GM19239 (cell line): ENCODE measurements around the gene IDNK.

ENCODE experiments used
- DNase-seq: peaks from one replicate; pipeline ENCODE4 v3.0.0; 2011; ENCODE audit warnings: low spot score; ENCODE audit not compliant: insufficient read length
- FAIRE-seq: peaks from 2 replicates; lab custom pipeline; 2011; peaks lifted over from hg19 to GRCh38; lab: Jason Lieb, UNC

The IDNK gene

DNA sequence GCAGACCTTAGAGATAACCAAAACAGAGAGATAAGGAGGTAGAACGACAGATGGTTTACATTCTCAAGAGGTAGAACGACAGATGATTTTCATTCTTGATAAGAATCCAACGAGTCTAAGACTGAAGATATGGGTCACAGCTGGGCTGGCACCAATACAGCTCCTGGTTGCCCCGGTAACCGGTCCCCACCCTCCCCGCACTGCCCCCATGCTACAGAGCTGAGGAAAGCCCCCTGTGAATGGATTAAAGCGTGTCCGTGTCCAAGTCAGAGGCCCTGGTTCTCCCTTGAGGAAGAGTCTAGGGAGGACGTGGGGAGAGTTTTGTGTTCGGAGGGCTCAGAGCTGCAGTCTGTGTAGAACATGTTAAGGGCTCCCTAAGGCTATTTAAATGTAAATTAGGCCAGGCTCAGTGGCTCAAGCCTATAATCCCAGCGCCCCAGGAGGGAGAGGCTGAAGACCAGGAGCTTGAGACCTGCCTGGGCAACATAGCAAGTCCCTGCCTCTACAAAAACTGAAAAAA, 8.1 kb downstream of the IDNK start:
- FAIRE-seq (no peak), DNase-seq (no peak)

DNA sequence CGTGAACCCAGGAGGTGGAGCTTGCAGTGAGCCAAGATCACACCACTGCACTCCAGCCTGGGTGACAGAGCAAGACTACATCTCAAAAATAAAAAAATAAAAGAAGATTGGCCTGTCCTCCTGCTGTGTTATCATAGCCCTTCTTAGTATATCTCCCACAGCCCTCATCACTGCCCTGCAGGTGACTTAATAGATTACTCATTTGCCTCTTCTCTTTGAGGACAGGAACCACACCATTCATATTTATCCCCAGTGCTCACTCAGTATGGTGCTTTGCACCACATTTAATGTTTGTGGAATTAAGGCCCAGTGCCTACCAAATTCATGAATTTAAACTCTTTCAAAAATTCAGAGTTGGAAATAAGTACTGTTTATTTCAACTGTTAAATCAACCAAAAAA, 10.3 kb downstream of the IDNK start:
- DNase-seq (no peak), FAIRE-seq (peak; percentile 47)

- DNase-seq (no peak), FAIRE-seq (no peak)
Measured at GRCh38 chr9:83633676-83634075, 10.7 kb downstream of the IDNK start.

GRCh38 chr9:83636813-83637212, 13.9 kb downstream of the IDNK start:
- FAIRE-seq (no peak), DNase-seq (no peak)

DNA sequence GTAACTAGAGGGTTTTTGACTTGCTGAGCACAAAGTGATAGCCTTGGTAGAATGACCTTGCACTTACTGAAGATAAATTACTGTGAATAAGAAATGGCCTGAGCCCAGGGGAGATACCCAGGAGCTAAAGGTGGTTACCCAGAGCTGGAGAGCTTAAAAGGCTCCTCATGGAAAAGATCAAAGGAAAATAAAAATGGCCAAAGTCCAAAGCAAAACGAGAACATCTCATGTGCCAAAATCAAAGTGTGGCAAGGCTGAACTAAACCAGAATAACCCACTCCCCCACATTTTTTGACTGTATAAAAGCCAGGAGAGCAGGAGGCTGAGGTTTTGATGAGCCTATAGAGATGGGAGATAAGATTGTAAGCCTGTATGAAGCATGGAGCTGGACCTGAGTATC, 14.4 kb downstream of the IDNK start:
- FAIRE-seq (no peak), DNase-seq (no peak)

DNA sequence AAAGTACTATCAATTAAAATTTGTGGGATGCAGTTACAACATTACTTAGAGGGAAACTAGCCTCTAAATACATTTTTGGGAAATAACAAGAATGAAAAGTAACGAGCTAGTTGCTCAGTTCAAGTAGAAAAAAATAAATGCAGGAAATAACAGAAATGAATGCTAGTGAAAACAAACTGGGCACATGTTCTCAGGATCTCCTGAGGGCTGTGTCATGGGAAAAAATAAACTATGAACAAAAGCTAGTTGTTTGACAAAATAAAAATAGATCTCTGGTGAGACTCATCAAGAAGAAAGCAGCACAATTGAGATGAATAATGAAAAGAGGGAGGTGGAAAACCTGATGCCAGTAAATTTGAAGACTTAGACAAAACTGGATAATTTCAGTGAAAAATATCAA, 16.3 kb downstream of the IDNK start:
- no peak for DNase-seq

GRCh38 chr9:83642793-83643192, 19.9 kb downstream of the IDNK start:
- DNase-seq (no peak), FAIRE-seq (no peak)

More for the DNA sequence above, 16.3 kb downstream of the IDNK start:
- no peak for FAIRE-seq

- no peak for DNase-seq
- FAIRE-seq = no peak
Measured at GRCh38 chr9:83646500-83647239, 23.7 kb downstream of the IDNK start.

DNA sequence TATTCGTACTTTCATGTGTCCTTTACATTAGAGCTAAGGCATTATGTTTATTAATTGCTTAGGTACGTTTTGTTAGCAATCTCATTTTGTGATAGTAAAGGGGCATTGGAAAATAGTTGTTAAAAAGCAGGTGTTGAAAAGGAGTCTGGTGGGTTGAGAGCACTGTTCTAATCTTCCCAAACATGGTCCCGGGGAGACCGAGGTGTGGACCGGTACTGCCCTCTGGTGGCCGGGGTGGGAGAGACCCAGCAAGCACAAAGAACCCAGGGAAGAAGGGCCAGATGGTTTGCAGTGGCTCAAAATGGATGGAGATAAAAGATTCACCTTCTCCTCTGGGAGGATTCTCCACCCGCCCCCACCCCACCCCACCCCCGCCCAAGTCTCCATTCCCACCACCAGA, 26.1 kb downstream of the IDNK start:
- peak; percentile 75 for FAIRE-seq
- DNase-seq = peak; percentile 22

GRCh38 chr9:83649515-83649914, 26.6 kb downstream of the IDNK start:
- FAIRE-seq (no peak), DNase-seq (no peak)

DNA sequence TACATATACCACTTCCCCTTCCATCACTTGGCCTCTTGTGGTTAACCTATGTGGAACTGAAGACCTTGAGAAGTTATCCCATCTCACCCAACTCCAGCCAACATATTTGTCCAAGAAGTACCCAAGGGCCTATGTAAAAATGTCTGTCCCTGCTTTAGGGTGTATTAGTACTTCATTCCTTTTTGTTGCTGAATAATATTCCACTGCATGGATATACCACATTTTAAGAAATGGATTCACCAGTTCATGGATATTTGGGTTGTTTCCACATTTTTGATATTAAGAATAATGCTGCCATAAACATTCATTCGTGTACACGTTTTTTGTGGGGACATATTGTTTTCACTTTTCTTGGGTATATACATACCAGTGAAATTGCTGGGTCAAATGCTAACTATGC, 28.6 kb downstream of the IDNK start:
- no peak for FAIRE-seq

DNA sequence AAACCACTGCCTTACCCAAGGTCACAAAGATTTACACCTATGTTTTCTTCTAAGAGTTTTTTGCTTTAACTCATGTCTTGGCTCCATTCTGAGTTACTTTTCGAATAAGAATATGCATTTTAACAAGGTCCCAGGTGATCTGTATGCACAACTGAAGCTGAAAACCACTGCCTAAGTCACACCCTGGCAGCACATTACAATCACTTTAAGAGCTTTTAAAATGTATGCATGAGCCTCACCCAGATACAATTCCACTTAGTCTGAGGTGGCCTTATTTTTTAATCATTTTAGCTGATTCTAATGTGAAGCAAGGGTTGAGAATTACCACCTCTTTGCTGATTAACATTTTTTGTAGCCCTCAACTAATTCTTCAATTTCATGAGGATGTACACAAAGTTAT, 29.5 kb downstream of the IDNK start:
- no peak for DNase-seq
- no peak for FAIRE-seq

More for the DNA sequence above, 28.6 kb downstream of the IDNK start:
- DNase-seq = no peak

- FAIRE-seq = no peak
- DNase-seq = no peak
Measured at GRCh38 chr9:83655433-83655832, 32.5 kb downstream of the IDNK start.

- DNase-seq (no peak), FAIRE-seq (no peak)
Measured at GRCh38 chr9:83656032-83656680, 33.2 kb downstream of the IDNK start.

- FAIRE-seq (peak; percentile 71), DNase-seq (no peak)
Measured at GRCh38 chr9:83656952-83657351, 34.0 kb downstream of the IDNK start.

DNA sequence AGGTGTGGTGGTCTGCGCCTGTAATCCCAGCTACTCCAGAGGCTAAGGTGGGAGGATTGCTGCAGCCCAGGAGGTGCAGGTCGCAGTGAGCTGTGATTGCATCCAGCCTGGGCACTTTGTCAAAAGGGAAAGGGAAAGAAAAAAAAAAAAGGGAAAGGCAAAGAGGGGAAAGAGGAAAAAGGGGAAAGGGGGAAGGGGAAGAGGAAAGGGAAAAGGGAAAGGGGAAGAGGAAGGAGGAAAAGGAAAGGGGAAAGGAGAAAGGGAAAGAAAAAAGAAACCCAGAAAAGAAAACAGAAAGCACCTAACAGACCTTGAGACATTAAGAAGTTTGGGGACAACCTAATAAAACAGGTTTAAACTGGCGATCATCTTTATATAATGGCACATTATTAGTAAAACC, 40.0 kb downstream of the IDNK start:
- DNase-seq (no peak), FAIRE-seq (peak; percentile 48)

DNA sequence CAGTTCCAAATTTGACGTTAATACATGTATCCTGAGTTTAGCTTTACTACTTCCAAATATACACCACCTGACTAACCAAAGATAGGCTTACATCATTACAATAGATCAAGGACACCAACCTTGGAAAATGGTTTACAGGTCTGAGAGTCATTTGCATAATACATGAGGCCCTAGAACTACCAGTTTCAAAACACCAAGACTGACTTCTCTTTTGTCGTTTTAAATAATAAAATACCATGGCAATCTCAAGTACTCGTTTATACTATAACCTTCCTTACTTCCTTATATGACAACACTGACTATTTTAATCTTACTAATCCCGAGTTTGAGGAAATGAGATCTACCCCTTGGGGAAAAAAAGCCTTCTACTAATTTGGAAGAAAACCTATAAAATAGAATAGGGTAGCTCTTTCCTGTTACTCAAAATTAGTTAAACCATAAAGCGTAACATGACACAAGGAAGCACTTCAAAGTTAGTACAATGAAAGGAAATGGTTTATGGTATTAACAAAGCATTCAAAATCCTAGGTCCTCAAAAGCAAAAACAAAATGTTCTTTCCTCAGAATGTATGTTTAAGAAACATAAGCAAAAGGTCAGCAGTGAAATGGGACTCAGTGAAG, 42.7 kb downstream of the IDNK start:
- peak; percentile 10 for DNase-seq
- FAIRE-seq = peak; percentile 84

GRCh38 chr9:83669067-83669466, 46.1 kb downstream of the IDNK start:
- DNase-seq (no peak), FAIRE-seq (no peak)

DNA sequence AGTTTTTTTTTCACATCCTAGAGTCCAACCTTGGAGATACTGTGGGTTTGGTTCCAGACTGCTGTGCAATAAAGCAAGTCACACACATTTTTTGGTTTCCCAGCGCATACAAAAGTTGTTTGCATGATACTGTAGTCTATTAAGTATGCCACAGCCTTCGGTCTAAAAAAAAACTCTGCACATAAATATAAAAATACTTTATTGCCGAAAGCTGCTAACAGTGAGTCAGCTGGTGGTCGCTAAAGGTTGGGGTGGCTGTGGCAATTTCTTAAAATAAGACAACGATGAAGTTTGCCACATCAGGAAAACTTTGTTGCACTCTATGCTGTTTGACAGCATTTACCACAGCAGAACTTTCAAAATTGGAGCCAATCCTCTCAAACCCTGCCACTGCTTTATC, 47.4 kb downstream of the IDNK start:
- FAIRE-seq = no peak

GRCh38 chr9:83671451-83671850, 48.5 kb downstream of the IDNK start:
- FAIRE-seq (no peak), DNase-seq (no peak)

More for the DNA sequence above, 47.4 kb downstream of the IDNK start:
- no peak for DNase-seq

DNA sequence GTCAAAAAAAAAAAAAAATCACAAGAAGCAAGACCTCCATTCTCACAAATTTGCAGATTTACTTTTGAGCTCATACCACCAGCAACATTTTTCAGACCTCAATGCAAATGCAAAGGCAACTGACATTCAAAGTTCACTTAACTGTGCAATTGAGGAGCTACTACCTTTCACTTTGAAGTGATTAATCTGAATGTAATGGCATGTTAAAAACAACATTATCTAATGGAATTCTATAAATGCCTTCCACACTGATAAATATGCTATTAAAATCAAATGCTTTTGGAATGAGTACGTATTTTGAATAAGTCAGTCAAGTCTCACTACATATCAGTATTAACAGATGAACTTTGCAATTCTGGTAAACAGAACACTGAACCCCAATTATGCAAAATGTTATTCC, 52.5 kb downstream of the IDNK start:
- FAIRE-seq (no peak), DNase-seq (no peak)
